ENCODE measurements around the gene OR6C1. TPM values are rescaled to one million over a fixed set of nuclear protein-coding genes. Genes with fewer than 3 reads are reported as not detected.
"Not testable (repeated sequence)": the region's sequence is repeated elsewhere in the genome, so short reads cannot be mapped to it uniquely, and the experiment has no call there.

OR6C1 gene
- total RNA-seq, 1 donor from 2014 or later: not detected

GRCh38 chr12:55330446-55330845, 16.3 kb downstream of the OR6C1 start, which contains the start of gene OR6C3:
TSS of gene OR6C3 (plus strand) at chr12:55330746. CDS start at chr12:55331701, 955 bp downstream.
- DNase-seq (ENCODE audit: low spot score): no peak
- Mint-ChIP-seq H3K27ac (ENCODE audit: unreplicated experiment) (no peak within 1 kb of the TSS), H3K36me3 (ENCODE audit: low read depth) (no peaks in the 10 kb centered on the region), H3K9me3 (ENCODE audit: low read depth) (no peaks in the 10 kb centered on the region), H3K27me3 (ENCODE audit: low read depth) (peaks cover 9% of the 10 kb centered on the region), H3K4me3 (ENCODE audit: unreplicated experiment) (no peak within 1 kb of the TSS), H3K4me1 (ENCODE audit: low read depth) (no peaks in the 10 kb centered on the region)
- no peak for TF ChIP-seq CTCF (IDR thresholded peaks at IDR 0.05)

GRCh38 chr12:55336002-55336401, 21.9 kb downstream of the OR6C1 start:
- Mint-ChIP-seq H3K4me1 (ENCODE audit: low read depth) (no peaks in the 10 kb centered on the region), H3K36me3 (ENCODE audit: low read depth) (no peaks in the 10 kb centered on the region), H3K9me3 (ENCODE audit: low read depth) (no peaks in the 10 kb centered on the region), H3K27ac (ENCODE audit: unreplicated experiment) (no peak overlapping the region), H3K4me3 (ENCODE audit: unreplicated experiment) (no peak overlapping the region), H3K27me3 (ENCODE audit: low read depth) (peaks cover 12% of the 10 kb centered on the region)
- TF ChIP-seq CTCF (IDR thresholded peaks at IDR 0.05): no peak
- DNase-seq (ENCODE audit: low spot score): no peak

- not testable (repeated sequence) for H3K36me3 Mint-ChIP-seq (ENCODE audit: low read depth); H3K4me1 Mint-ChIP-seq (ENCODE audit: low read depth); H3K9me3 Mint-ChIP-seq (ENCODE audit: low read depth); DNase-seq (ENCODE audit: low spot score); H3K4me3 Mint-ChIP-seq (ENCODE audit: unreplicated experiment); H3K27ac Mint-ChIP-seq (ENCODE audit: unreplicated experiment)
- H3K27me3 Mint-ChIP-seq (ENCODE audit: low read depth): peaks cover 13% of the 10 kb centered on the region
Measured at GRCh38 chr12:55355338-55355737, 41.2 kb downstream of the OR6C1 start.

- no peak within 1 kb of the TSS for H3K4me3 Mint-ChIP-seq (ENCODE audit: unreplicated experiment)
- H3K27ac Mint-ChIP-seq (ENCODE audit: unreplicated experiment): no peak within 1 kb of the TSS
- H3K9me3 Mint-ChIP-seq (ENCODE audit: low read depth): no peaks in the 10 kb centered on the region
- H3K27me3 Mint-ChIP-seq (ENCODE audit: low read depth): peaks cover 5% of the 10 kb centered on the region
- TF ChIP-seq CTCF (IDR thresholded peaks at IDR 0.05): no peak
- H3K4me1 Mint-ChIP-seq (ENCODE audit: low read depth): no peaks in the 10 kb centered on the region
- no peaks in the 10 kb centered on the region for H3K36me3 Mint-ChIP-seq (ENCODE audit: low read depth)
- no peak for DNase-seq (ENCODE audit: low spot score)
Measured at GRCh38 chr12:55362675-55363074, 48.5 kb downstream of the OR6C1 start, which contains the start of gene OR6C75. TSS of gene OR6C75 (plus strand) at chr12:55362975. CDS start at chr12:55365111, 2,136 bp downstream.

GRCh38 chr12:55365086-55365485, 50.9 kb downstream of the OR6C1 start:
- no peaks in the 10 kb centered on the region for H3K27me3 Mint-ChIP-seq (ENCODE audit: low read depth)
- no peak for TF ChIP-seq CTCF (IDR thresholded peaks at IDR 0.05)
- no peak for DNase-seq (ENCODE audit: low spot score)
- H3K4me3 Mint-ChIP-seq (ENCODE audit: unreplicated experiment): no peak overlapping the region
- H3K27ac Mint-ChIP-seq (ENCODE audit: unreplicated experiment): no peak overlapping the region
- no peaks in the 10 kb centered on the region for H3K4me1 Mint-ChIP-seq (ENCODE audit: low read depth)
- H3K9me3 Mint-ChIP-seq (ENCODE audit: low read depth): no peaks in the 10 kb centered on the region
- no peaks in the 10 kb centered on the region for H3K36me3 Mint-ChIP-seq (ENCODE audit: low read depth)

Other genes starting within 250 kb of the OR6C1 start
- gene OR9K2, start 187.9 kb upstream of the OR6C1 start, total RNA-seq: not detected in 3 replicates
- not detected in 3 replicates for gene OR10A7, start 93.3 kb upstream of the OR6C1 start, total RNA-seq
- not detected in 3 replicates for gene OR6C74, start 69.7 kb upstream of the OR6C1 start, total RNA-seq
- gene OR6C6, start 17.8 kb upstream of the OR6C1 start, total RNA-seq: not detected in 3 replicates
- gene OR6C3, start 16.4 kb downstream of the OR6C1 start, total RNA-seq: not detected in 3 replicates
- not detected in 3 replicates for gene OR6C75, start 48.6 kb downstream of the OR6C1 start, total RNA-seq
- not detected in 3 replicates for gene OR6C65, start 86.2 kb downstream of the OR6C1 start, total RNA-seq
- not detected in 3 replicates for gene OR6C76, start 111.9 kb downstream of the OR6C1 start, total RNA-seq
- gene OR6C2, start 129.7 kb downstream of the OR6C1 start, total RNA-seq: not detected in 3 replicates
- not detected in 3 replicates for gene OR6C70, start 155.8 kb downstream of the OR6C1 start, total RNA-seq
- not detected in 3 replicates for gene OR6C68, start 178.0 kb downstream of the OR6C1 start, total RNA-seq
- not detected in 3 replicates for gene OR6C4, start 235.3 kb downstream of the OR6C1 start, total RNA-seq

All from chondrocyte (in vitro differentiated cells).